GM10266 (cell line): ENCODE data around the gene CHST7.

Experiments used
- DNase-seq: peaks from one replicate; pipeline ENCODE4 v3.0.0; 2012; ENCODE audit errors: extremely low spot score
- TF ChIP-seq, protein P1 (sequence below): IDR thresholded peaks from 2 replicates; pipeline ENCODE4 v1.5.1; 2012; ENCODE audit warnings: mild to moderate bottlenecking, low read depth; ENCODE audit not compliant: control insufficient read depth, insufficient read depth; ENCODE audit errors: missing control alignments

The CHST7 gene

DNA sequence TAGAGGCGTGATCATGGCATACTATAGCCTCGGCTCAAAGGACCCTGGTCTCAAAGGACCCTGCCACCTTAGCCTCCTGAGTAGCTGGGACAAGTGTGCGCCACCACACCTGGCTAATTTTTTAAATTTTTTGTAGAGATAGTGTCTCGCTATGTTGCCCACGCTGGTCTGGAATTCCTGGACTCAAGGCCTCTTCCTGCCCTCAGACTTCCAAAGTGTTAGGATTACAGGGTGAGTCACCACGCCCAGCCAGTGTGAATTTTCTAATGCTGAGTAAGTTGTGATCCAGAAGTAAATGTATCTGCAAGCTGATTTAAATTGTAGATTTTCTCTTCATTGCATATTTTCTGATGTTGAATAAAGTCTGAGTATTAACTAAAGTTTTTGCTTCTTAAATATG, 25.7 kb upstream of the CHST7 start:
- DNase-seq: no peak
- TF ChIP-seq, protein P1, sequence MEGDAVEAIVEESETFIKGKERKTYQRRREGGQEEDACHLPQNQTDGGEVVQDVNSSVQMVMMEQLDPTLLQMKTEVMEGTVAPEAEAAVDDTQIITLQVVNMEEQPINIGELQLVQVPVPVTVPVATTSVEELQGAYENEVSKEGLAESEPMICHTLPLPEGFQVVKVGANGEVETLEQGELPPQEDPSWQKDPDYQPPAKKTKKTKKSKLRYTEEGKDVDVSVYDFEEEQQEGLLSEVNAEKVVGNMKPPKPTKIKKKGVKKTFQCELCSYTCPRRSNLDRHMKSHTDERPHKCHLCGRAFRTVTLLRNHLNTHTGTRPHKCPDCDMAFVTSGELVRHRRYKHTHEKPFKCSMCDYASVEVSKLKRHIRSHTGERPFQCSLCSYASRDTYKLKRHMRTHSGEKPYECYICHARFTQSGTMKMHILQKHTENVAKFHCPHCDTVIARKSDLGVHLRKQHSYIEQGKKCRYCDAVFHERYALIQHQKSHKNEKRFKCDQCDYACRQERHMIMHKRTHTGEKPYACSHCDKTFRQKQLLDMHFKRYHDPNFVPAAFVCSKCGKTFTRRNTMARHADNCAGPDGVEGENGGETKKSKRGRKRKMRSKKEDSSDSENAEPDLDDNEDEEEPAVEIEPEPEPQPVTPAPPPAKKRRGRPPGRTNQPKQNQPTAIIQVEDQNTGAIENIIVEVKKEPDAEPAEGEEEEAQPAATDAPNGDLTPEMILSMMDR: no peak

DNA sequence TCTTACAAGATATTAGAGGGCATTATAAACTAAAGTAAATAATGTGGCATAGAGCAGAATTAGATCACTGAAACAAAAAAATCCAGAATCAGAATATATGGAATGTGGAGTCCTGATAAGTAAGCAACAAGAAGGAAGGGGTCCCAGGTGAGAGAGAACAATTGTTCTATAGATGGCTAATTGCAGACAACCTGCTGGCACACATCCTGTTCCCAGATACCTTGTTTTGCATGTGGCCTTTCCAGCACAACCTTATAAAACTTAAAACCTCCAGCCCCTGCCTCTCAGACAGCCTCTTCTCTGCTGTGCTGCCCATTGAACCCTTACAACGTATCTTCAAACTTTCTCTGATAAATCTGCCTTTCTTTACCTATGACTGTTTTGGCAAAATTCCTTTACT, 23.7 kb upstream of the CHST7 start:
- TF ChIP-seq, protein P1: no peak
- DNase-seq: no peak

DNA sequence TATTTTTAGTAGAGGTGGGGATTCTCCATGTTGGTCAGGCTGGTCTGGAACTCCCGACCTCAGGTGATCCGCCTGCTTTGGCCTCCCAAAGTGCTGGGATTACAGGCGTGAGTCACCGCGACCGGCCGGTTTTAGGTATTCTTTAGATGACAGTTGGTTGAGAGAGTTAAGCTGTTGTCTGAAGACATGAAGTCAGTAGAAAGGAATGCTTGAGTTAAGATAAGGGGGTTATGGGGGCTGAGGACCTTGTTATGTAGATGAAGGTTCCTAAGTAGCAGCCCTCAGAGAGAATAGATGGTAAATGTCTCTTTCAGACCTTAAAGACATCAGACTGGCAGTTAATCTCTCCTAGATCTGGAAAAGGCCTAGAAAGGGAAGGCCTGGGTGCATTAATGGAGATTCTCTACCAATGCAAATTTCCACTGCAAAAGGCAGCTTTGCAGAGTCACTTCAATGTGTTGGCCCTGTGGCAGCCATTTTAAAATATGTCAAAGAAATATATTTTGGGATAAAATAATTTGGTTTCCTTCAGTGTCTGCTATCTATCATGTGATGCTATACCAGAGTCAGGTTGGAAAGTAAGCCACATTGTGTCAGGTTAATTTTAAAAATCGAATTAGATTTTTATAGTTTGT, 22.0 kb upstream of the CHST7 start:
- no peak for DNase-seq
- TF ChIP-seq, protein P1: no peak

DNA sequence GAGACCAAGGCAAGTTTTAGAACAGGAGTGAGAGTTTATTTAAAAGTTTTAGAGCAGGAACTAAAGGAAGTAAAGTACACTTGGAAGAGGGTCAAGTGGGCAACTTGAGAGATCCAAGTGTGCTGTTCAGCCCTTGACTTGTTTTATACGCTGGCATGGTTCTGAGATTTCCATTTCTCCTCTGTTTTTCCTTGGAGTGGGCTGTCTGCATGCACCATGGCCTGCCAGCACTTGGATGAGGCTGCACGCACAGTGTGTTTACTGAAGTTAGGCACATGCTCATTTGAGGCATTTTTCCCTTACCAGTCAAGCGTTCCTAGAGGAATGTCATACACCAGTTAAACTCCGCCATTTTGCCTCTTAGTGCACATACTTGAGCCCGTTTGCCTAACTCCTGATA, 19.6 kb upstream of the CHST7 start:
- TF ChIP-seq, protein P1: no peak
- no peak for DNase-seq

DNA sequence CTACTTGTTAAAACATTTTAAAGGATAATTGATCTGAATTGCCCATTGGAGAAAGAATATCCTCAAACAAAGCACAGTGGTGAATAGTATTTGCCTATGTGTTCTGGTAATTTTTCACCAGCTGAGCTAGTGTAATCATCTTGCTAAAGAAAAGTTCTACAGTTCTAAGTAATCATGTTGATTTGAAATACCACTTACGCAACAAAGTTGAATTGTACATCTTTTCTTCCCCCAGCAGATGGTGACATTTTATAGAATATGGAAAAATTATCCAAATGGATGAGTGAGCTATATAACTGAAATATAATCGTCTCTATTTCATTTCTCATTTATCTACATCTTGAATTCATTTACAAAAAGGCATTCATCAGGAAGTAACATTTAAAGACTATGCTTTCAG, 18.6 kb upstream of the CHST7 start:
- TF ChIP-seq, protein P1: no peak
- no peak for DNase-seq

DNA sequence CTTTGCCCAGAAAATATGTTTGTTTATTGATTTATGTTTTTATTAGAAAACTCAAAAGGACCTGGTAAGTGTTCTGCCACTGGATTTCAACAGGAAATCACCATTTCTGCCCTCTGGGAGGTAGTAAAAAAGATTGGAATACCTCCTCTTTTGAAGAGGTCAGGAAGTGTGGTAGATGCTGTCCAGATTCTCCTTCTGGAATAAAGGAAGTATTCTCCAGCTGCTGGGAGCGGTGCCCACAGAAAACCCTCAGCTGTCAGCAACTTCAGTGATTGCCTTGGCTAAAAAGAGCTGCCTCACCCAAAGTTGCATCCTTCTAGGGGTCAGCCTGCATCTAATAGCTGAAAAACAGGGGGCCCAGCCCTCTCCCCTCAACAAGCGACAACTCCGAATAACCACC, 14.5 kb upstream of the CHST7 start:
- DNase-seq: no peak
- TF ChIP-seq, protein P1: no peak

DNA sequence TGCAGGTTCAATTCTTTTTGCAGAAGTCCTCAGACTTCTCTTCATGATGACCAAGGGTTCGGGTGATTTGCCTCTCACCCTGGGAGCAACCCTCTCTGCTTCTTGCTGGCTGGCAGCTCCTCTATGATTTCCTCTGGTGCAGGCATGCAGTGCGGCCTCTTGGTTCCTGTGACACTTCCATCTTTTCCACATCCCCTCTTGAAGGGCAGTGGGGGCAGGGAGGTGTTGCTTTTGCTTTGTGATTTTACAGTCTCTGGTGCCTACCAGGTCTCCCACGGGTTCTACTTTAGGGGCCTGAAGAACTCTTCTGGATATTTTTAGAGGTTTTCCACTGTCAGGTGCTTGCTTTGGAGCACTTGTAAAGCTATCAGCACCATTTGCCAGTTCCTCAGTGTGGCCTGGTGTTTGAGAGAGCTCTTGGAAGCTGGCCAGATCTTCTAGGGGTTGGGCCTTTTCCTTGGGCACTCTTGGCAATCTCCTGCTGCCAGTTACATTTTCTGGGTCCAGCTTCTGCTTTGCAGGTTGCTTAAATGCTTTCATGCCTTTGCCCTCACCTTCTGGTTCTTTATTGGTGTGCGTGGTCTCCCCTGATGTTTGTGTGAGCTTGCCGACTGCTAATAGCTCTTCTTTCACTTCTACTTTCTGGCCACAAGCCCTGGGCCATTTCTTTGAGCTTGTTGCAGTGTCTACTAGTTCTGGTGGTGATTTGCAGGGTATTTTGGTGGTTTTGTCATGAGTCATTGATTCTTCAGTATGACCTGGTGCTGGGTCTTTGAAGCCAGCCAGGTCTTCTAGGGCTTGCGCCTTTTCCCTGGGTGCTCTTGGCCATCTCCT, 11.5 kb upstream of the CHST7 start:
- TF ChIP-seq, protein P1: no peak
- peak; percentile 53 for DNase-seq
